HEK293 (cell line): ENCODE results near the gene SLC16A6.
"Not testable (repeated sequence)": the region's sequence is repeated elsewhere in the genome, so short reads cannot be mapped to it uniquely, and the experiment has no call there.

Experiments used
- SCRT1 ChIP-seq: fragments of 450-650 bp; formaldehyde crosslinking; IDR thresholded peaks from 2 replicates; pipeline ENCODE4 v1.5.1; 2016; ENCODE audit warnings: missing biosample characterization, missing genetic modification characterization, borderline replicate concordance
- ZBTB8A ChIP-seq: fragments of 450-650 bp; formaldehyde crosslinking; IDR thresholded peaks from 2 replicates; pipeline ENCODE4 v1.5.1; 2016; ENCODE audit warnings: missing biosample characterization, missing genetic modification characterization
- ZNF121 ChIP-seq: fragments of 450-650 bp; formaldehyde crosslinking; IDR thresholded peaks from 2 replicates; pipeline ENCODE4 v1.5.1; 2016; ENCODE audit warnings: missing biosample characterization, missing genetic modification characterization
- ZNF18 ChIP-seq: fragments of 450-650 bp; formaldehyde crosslinking; IDR thresholded peaks from 2 replicates; pipeline ENCODE4 v1.5.1; 2016; ENCODE audit warnings: missing biosample characterization, missing genetic modification characterization
- ZNF623 ChIP-seq: fragments of 450-650 bp; formaldehyde crosslinking; IDR thresholded peaks from 2 replicates; pipeline ENCODE4 v1.5.1; 2016; ENCODE audit warnings: missing biosample characterization, missing genetic modification characterization
- TF ChIP-seq, protein P1 (sequence below): fragments of 450-650 bp; formaldehyde crosslinking; IDR thresholded peaks from 2 replicates; pipeline ENCODE4 v1.5.1; 2016; ENCODE audit warnings: missing biosample characterization, missing genetic modification characterization
- TF ChIP-seq, protein P2 (sequence below): fragments of 450-650 bp; formaldehyde crosslinking; IDR thresholded peaks from 2 replicates; pipeline ENCODE4 v1.5.1; 2016; ENCODE audit warnings: missing biosample characterization, missing genetic modification characterization
- TF ChIP-seq, protein P3 (sequence below): fragments of 450-650 bp; formaldehyde crosslinking; IDR thresholded peaks from 2 replicates; pipeline ENCODE4 v1.5.1; 2016; ENCODE audit warnings: missing biosample characterization, missing genetic modification characterization
- TF ChIP-seq, protein P4 (sequence below): fragments of 450-650 bp; formaldehyde crosslinking; IDR thresholded peaks from 2 replicates; pipeline ENCODE4 v1.5.1; 2016; ENCODE audit warnings: missing biosample characterization, missing genetic modification characterization
- TF ChIP-seq, protein P5 (sequence below): fragments of 450-650 bp; formaldehyde crosslinking; conservative IDR thresholded peaks from 2 replicates; pipeline ENCODE4 v1.5.1; 2016; ENCODE audit warnings: low read depth, missing biosample characterization, missing genetic modification characterization

DNA sequence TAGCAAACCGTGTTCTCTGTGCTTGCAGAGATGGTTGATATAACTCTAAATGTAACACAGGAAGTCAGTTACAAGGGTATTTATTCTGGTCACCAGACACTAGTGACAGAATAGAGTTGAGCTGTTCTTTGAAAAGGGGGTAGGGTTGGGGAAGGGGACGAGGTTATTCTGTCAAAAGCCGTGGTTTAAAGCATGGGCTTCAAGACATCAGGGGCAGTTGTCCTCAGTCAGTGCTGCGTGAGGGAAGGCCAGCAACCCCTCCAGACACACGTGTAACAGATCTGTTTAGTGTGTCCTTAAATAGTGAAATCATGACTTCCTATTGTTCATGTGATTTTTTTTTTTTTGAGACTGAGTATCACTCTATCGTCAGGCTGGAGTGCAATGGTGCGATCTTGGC is 37.5 kb downstream of the SLC16A6 start:
- TF ChIP-seq SCRT1, ZNF623, ZNF121, ZBTB8A, ZNF18 (tag by site-specific recombination): not testable (repeated sequence)
- TF ChIP-seq, protein P1, sequence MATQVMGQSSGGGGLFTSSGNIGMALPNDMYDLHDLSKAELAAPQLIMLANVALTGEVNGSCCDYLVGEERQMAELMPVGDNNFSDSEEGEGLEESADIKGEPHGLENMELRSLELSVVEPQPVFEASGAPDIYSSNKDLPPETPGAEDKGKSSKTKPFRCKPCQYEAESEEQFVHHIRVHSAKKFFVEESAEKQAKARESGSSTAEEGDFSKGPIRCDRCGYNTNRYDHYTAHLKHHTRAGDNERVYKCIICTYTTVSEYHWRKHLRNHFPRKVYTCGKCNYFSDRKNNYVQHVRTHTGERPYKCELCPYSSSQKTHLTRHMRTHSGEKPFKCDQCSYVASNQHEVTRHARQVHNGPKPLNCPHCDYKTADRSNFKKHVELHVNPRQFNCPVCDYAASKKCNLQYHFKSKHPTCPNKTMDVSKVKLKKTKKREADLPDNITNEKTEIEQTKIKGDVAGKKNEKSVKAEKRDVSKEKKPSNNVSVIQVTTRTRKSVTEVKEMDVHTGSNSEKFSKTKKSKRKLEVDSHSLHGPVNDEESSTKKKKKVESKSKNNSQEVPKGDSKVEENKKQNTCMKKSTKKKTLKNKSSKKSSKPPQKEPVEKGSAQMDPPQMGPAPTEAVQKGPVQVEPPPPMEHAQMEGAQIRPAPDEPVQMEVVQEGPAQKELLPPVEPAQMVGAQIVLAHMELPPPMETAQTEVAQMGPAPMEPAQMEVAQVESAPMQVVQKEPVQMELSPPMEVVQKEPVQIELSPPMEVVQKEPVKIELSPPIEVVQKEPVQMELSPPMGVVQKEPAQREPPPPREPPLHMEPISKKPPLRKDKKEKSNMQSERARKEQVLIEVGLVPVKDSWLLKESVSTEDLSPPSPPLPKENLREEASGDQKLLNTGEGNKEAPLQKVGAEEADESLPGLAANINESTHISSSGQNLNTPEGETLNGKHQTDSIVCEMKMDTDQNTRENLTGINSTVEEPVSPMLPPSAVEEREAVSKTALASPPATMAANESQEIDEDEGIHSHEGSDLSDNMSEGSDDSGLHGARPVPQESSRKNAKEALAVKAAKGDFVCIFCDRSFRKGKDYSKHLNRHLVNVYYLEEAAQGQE (tag by site-specific recombination): not testable (repeated sequence)
- TF ChIP-seq, protein P2, sequence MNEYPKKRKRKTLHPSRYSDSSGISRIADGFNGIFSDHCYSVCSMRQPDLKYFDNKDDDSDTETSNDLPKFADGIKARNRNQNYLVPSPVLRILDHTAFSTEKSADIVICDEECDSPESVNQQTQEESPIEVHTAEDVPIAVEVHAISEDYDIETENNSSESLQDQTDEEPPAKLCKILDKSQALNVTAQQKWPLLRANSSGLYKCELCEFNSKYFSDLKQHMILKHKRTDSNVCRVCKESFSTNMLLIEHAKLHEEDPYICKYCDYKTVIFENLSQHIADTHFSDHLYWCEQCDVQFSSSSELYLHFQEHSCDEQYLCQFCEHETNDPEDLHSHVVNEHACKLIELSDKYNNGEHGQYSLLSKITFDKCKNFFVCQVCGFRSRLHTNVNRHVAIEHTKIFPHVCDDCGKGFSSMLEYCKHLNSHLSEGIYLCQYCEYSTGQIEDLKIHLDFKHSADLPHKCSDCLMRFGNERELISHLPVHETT: not testable (repeated sequence)
- TF ChIP-seq, protein P3, sequence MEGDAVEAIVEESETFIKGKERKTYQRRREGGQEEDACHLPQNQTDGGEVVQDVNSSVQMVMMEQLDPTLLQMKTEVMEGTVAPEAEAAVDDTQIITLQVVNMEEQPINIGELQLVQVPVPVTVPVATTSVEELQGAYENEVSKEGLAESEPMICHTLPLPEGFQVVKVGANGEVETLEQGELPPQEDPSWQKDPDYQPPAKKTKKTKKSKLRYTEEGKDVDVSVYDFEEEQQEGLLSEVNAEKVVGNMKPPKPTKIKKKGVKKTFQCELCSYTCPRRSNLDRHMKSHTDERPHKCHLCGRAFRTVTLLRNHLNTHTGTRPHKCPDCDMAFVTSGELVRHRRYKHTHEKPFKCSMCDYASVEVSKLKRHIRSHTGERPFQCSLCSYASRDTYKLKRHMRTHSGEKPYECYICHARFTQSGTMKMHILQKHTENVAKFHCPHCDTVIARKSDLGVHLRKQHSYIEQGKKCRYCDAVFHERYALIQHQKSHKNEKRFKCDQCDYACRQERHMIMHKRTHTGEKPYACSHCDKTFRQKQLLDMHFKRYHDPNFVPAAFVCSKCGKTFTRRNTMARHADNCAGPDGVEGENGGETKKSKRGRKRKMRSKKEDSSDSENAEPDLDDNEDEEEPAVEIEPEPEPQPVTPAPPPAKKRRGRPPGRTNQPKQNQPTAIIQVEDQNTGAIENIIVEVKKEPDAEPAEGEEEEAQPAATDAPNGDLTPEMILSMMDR (tag by site-specific recombination): not testable (repeated sequence)
- TF ChIP-seq, protein P4, sequence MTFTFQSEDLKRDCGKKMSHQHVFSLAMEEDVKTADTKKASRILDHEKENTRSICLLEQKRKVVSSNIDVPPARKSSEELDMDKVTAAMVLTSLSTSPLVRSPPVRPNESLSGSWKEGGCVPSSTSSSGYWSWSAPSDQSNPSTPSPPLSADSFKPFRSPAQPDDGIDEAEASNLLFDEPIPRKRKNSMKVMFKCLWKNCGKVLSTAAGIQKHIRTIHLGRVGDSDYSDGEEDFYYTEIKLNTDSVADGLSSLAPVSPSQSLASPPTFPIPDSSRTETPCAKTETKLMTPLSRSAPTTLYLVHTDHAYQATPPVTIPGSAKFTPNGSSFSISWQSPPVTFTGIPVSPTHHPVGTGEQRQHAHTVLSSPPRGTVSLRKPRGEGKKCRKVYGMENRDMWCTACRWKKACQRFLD: not testable (repeated sequence)
- TF ChIP-seq, protein P5, sequence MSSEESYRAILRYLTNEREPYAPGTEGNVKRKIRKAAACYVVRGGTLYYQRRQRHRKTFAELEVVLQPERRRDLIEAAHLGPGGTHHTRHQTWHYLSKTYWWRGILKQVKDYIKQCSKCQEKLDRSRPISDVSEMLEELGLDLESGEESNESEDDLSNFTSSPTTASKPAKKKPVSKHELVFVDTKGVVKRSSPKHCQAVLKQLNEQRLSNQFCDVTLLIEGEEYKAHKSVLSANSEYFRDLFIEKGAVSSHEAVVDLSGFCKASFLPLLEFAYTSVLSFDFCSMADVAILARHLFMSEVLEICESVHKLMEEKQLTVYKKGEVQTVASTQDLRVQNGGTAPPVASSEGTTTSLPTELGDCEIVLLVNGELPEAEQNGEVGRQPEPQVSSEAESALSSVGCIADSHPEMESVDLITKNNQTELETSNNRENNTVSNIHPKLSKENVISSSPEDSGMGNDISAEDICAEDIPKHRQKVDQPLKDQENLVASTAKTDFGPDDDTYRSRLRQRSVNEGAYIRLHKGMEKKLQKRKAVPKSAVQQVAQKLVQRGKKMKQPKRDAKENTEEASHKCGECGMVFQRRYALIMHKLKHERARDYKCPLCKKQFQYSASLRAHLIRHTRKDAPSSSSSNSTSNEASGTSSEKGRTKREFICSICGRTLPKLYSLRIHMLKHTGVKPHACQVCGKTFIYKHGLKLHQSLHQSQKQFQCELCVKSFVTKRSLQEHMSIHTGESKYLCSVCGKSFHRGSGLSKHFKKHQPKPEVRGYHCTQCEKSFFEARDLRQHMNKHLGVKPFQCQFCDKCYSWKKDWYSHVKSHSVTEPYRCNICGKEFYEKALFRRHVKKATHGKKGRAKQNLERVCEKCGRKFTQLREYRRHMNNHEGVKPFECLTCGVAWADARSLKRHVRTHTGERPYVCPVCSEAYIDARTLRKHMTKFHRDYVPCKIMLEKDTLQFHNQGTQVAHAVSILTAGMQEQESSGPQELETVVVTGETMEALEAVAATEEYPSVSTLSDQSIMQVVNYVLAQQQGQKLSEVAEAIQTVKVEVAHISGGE: not testable (repeated sequence)
